Gastroesophageal sphincter (tissue), 4 donors: ENCODE results near the gene JAM3. TPM values are rescaled to one million over a fixed set of nuclear protein-coding genes. Genes with fewer than 3 reads are reported as not detected.

ENCODE experiments used
- ATAC-seq: fragments of 150-250 bp; one replicate; pipeline ENCODE4 v1.9.1; 2016; ENCODE audit warnings: mild to moderate bottlenecking, moderate library complexity
- H3K27ac ChIP-seq, 4 donors: fragments of 200-600 bp; sonication (generic) in 3 of 4; 1 replicate in 3 of 4; 2 replicates in 1 of 4; pipeline ENCODE4 v1.5.1; 2016 to 2019
- H3K27me3 ChIP-seq: fragments of 200-600 bp; sonication (generic); one replicate; pipeline ENCODE4 v1.5.1; 2019
- H3K36me3 ChIP-seq, 2 donors: fragments of 200-600 bp; sonication (generic); one replicate each; pipeline ENCODE4 v1.5.1; 2019; ENCODE audit warnings: control low read depth in 1 of 2
- H3K4me1 ChIP-seq, 3 donors: fragments of 200-600 bp; sonication (generic); 1 replicate in 2 of 3; 2 replicates in 1 of 3; pipeline ENCODE4 v1.5.1; 2016 to 2019; ENCODE audit warnings: control low read depth in 2 of 3
- H3K4me3 ChIP-seq, 2 donors: fragments of 200-600 bp; sonication (generic); one replicate each; pipeline ENCODE4 v1.5.1; 2019; ENCODE audit warnings: mild to moderate bottlenecking in 1 of 2, moderate library complexity in 1 of 2
- H3K9me3 ChIP-seq, 3 donors: fragments of 200-600 bp; sonication (generic); one replicate each; pipeline ENCODE4 v1.5.1; 2017 to 2019; ENCODE audit warnings: control low read depth in 2 of 3
- EP300 ChIP-seq: sonication (generic); formaldehyde crosslinking; IDR thresholded peaks from one replicate; pipeline ENCODE4 v1.6.1; 2017; ENCODE audit warnings: antibody characterized with exemption, mild to moderate bottlenecking
- POLR2A ChIP-seq, 2 donors: fragments of 450-650 bp; IDR thresholded peaks; one replicate each; pipeline ENCODE4 v1.6.1; 2017; ENCODE audit warnings: antibody characterized with exemption in 2 of 2, mild to moderate bottlenecking in 2 of 2, moderate library complexity in 1 of 2
- POLR2AphosphoS5 ChIP-seq: sonication (generic); formaldehyde crosslinking; IDR thresholded peaks from one replicate; pipeline ENCODE4 v1.6.1; 2017; ENCODE audit warnings: antibody characterized with exemption
- WGBS, 2 donors: methylation state at CpG; one replicate each; pipeline ENCODE4 v1.1.5; 2018; ENCODE audit warnings: low coverage in 1 of 2; 5-methylcytosine and 5-hydroxymethylcytosine counted together
- total RNA-seq, 4 donors: library from RNA; depleted of rRNA; stranded (reverse); fragments of >200 nt; gene quantifications; one replicate each; pipeline ENCODE4 v1.1.0, GENCODE V29; 2016
- TF ChIP-seq, protein P1 (sequence below), 4 experiments: fragments of 200-600 bp in 2 of 4; fragments of 450-650 bp in 2 of 4; sonication (generic) in 1 of 4; IDR thresholded peaks; one replicate each; pipeline ENCODE4 v1.5.1; 2017 to 2019; ENCODE audit warnings: antibody characterized with exemption in 4 of 4, mild to moderate bottlenecking in 2 of 4, moderate library complexity in 2 of 4

The JAM3 gene
- total RNA-seq, 4 donors from 2014 or later = 91.0 to 163 (median 104) TPM

DNA sequence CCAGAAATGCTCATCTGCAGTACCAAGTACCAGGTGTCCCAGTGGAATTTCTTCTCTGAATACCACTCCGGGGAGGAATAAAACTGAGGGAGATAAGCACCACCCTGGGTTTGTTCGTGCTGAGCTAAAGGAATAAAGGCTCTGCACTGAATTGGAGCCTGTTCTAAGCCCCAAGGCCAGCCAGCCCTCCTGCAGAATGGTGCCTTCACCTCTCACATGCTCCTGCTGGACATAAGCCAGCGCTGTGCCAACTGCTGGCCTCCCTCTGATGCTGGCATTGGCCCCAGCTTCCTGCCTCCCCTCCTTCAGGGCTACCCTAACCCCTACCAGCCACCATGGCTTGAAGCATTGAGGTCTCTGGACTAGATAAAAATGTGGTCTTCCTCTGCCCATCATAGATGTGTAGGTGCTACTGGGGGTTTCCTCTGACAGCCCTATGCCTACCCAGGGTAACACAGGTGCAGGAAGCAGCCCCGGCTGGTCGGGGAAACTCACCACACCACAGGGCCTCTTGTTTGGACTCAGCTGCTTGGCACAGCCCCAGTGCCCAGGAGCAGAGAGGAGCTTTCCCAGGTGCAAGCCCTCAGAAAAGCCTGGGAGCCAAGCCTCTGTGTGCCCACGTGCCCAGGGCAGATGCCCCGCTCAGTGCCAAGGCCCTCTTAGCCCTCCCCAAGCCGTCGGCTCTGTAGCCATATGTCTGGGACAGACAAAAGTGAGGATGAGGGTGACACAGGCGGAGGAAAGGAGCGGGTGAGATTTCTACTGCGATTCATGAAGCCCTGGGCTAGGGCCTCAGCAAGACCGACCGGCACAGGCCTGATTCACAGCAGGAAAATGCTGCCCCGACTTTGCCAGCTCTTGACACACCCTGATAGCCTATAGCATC is 34.1 kb upstream of the JAM3 start:
- Histone ChIP-seq H3K9me3 (no peaks in the 10 kb centered on the region), H3K4me3 (no peak overlapping the region), H3K36me3 (no peaks in the 10 kb centered on the region), H3K27me3 (no peaks in the 10 kb centered on the region), H3K27ac (peak overlapping the region; percentile 14 to 95 (median 86)), H3K4me1 (peaks cover 5 to 74% (median 49%) of the 10 kb centered on the region in 3 donors)
- WGBS, 2 donors = 44% methylated on average over 5 of the region's 15 CpGs; no CpG with 5 or more reads in 1 of the 2 donors
- TF ChIP-seq POLR2A (IDR thresholded peaks at IDR 0.05) (no peak), POLR2AphosphoS5 (no peak), EP300 (no peak)
- TF ChIP-seq, protein P1, sequence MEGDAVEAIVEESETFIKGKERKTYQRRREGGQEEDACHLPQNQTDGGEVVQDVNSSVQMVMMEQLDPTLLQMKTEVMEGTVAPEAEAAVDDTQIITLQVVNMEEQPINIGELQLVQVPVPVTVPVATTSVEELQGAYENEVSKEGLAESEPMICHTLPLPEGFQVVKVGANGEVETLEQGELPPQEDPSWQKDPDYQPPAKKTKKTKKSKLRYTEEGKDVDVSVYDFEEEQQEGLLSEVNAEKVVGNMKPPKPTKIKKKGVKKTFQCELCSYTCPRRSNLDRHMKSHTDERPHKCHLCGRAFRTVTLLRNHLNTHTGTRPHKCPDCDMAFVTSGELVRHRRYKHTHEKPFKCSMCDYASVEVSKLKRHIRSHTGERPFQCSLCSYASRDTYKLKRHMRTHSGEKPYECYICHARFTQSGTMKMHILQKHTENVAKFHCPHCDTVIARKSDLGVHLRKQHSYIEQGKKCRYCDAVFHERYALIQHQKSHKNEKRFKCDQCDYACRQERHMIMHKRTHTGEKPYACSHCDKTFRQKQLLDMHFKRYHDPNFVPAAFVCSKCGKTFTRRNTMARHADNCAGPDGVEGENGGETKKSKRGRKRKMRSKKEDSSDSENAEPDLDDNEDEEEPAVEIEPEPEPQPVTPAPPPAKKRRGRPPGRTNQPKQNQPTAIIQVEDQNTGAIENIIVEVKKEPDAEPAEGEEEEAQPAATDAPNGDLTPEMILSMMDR (IDR thresholded peaks at IDR 0.05) = no peak
- ATAC-seq = no peak

DNA sequence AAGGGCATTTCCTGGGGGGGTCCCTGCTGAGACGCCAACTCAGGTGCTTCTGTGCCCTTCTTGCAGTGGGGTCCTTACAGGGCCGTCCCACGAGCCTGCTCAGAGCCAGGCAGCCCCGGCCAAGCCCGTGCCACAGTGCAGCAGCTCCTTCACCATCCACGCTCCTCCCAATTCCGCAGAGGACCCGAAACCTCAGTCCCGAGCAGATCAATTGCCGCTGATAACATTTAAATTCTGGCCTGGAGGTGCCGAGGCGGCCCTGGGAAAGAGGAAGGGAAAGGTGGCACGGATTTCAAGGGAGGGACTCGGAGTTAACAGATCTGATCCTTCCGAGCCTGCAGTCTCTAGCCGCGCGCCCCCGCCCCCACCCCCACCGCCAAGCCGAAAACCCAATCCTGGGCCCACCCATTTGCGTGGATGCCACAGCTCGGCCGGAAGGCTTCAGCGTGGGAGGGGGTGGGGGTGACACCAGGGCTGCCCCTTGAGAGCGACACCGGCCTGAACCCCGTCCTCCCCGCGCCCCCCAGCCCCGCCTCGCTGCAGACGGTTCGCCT is 32.3 kb upstream of the JAM3 start:
- peak; percentile 4 for ATAC-seq
- no peak for TF ChIP-seq POLR2AphosphoS5
- TF ChIP-seq POLR2A (IDR thresholded peaks at IDR 0.05) = no peak
- TF ChIP-seq EP300 = no peak
- TF ChIP-seq, protein P1 (IDR thresholded peaks at IDR 0.05) = no peak
- H3K36me3 ChIP-seq = no peaks in the 10 kb centered on the region
- peaks cover 10 to 93% (median 67%) of the 10 kb centered on the region in 3 donors for H3K4me1 ChIP-seq
- H3K9me3 ChIP-seq = no peaks in the 10 kb centered on the region
- peak overlapping the region; percentile 58 to 61 for H3K4me3 ChIP-seq
- no peaks in the 10 kb centered on the region for H3K27me3 ChIP-seq
- H3K27ac ChIP-seq = peak overlapping the region; percentile 67 to 95 (median 86)
- 20 to 60% methylated on average over 1 to 9 of the region's 34 CpGs for WGBS, 2 donors

DNA sequence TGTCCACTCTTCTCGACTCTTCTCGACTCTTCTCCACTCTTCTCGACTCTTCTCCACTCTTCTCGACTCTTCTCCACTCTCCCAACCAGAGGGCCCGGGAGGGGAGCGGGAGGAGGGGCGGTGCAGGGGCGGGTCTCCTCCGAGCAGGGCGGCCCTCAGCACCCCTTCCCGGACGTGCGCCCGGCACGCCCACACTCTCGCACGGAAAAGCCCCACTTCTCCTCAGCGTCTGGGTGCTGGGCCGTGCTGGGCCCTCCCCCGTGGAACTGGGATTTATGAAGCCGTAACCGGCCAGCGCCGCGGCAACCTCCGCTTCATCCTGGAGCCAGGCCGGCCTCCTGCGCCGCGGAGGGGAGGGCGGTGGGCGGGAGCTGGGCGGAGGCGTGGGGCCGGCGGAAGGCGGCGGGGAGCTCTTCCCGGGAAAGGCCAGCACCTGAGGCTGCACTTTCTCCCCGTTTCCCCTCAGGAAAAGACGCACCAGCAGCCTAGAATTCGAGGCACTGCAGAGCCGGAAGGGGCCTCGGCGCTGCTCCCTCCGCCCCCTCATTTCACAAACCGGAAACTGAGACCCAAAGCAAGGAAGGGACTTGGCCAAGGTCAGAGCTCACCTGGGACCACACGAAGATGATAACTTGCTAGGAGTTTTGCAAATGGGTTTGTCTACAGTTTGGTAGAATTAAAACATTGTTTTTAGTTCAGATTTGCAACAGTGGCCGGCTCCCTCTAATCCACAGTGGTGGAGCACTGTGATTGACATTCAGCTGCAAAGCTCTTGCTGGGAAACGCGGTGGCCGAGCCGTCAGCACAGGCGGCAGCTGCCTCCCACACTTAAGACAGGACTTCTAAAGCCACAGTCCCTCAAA is 31.6 kb upstream of the JAM3 start:
- Histone ChIP-seq H3K9me3 (no peaks in the 10 kb centered on the region), H3K4me3 (peak overlapping the region; percentile 58 to 61), H3K4me1 (peaks cover 13 to 96% (median 74%) of the 10 kb centered on the region in 3 donors), H3K27me3 (no peaks in the 10 kb centered on the region), H3K27ac (peak overlapping the region; percentile 67 to 95 (median 86)), H3K36me3 (no peaks in the 10 kb centered on the region)
- TF ChIP-seq, protein P1 (IDR thresholded peaks at IDR 0.05) = no peak
- TF ChIP-seq POLR2A (IDR thresholded peaks at IDR 0.05) = peak; percentile 14 to 27
- TF ChIP-seq POLR2AphosphoS5 = peak; percentile 83
- 0% methylated on average over 3 to 6 of the region's 54 CpGs for WGBS, 2 donors
- peak; percentile 68 for ATAC-seq

DNA sequence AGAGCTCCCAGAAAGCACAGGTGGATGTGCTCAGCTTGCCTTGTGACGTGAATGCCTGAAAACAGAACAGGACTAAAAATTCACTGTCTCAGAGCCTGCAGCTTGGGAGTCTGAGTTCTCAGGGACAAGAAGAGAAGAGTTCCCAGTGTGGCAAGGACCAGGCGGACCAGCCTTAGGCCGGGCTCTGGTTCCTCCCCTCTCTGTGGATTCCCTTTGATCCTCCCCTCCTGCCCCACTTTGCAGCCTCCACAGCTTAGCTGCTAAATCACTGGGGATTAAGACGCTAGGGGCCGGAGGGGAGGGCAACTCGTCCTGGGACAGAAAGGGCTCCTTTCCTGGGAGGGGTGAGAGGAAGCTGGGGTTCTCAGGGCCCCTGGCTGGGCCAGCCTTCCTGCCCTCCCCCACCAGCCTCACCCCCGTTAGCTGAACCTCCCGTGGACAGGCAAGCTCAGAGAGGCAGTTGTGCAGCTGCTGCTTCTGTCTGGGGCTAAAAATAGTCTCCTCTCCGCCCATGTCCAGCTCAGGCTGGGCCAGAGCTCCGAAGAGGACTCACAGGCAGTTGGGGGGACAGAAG is 29.9 kb upstream of the JAM3 start:
- Histone ChIP-seq H3K27me3 (no peaks in the 10 kb centered on the region), H3K4me3 (no peak overlapping the region), H3K36me3 (no peaks in the 10 kb centered on the region), H3K27ac (peak overlapping the region; percentile 2 to 95 (median 86)), H3K4me1 (peaks cover 13 to 85% (median 60%) of the 10 kb centered on the region in 3 donors), H3K9me3 (no peaks in the 10 kb centered on the region)
- WGBS, 2 donors = 33% methylated on average over 3 of the region's 10 CpGs; no CpG with 5 or more reads in 1 of the 2 donors
- TF ChIP-seq POLR2AphosphoS5 = no peak
- no peak for TF ChIP-seq POLR2A (IDR thresholded peaks at IDR 0.05)
- TF ChIP-seq EP300 = no peak
- TF ChIP-seq, protein P1 (IDR thresholded peaks at IDR 0.05) = no peak
- no peak for ATAC-seq
